Measurements from ENCODE around the gene MERTK.
"Not testable (repeated sequence)": the region's sequence is repeated elsewhere in the genome, so short reads cannot be mapped to it uniquely, and the experiment has no call there.

The MERTK gene

DNA sequence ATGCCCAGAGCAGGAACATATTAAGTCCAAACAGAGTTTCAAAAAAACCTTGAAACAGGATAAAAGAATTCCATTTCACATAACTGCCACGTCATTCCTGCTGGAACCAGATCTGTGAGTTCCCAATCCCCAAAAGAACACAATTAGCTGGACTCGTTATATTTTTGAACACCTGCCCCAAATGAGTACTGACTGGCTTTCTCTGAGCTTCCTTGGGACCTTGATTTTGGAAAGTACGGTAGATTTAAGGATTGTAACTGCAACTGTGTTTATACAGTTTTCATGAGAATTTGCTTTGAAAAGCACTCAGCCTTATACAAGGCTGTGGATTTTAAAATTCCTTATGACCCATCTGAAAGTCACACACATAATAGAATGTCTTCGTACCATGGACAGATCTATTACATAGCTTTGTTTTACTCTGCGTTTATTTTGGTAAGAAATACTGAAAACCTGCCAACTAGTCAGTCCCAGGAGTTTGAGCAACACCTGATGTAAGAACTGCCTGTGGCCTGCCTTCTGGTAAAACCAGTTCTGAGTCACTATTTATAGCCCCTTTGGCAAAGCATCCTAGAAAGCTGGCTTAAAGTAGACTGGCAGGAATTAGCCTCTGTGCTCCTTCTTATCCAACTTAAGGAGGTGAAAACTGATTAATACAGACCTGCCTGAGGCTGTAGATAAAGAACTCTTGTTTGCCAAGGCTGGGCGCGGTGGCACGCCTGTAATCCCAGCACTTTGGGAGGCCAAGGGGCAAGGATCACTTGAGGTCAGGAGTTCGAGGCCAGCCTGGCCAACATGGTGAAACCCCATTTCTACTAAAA, 48.1 kb downstream of the MERTK start:
- DNase-seq = no peak

- DNase-seq = no peak
Observed at GRCh38 chr2:111947219-111947618, 48.8 kb downstream of the MERTK start.

DNA sequence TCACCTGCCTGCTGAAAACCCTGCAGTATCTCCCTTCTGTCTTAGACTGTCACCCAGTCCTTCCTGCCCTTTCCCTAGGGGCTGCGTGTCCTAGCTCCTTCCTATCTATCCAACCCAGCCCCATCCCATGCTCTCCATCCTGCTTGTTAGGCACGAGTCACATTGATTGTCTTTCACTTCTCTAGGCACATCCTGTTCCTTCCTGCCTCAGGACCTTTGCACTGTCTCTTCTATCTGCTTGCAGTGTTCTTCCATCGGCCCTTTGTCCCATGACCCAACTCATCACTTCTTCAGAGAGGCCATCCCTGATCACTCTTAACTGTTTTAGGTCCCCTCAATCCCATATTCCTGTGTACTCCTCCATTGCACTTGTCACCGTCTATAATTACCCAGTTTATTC, 50.4 kb downstream of the MERTK start:
- DNase-seq = no peak

DNA sequence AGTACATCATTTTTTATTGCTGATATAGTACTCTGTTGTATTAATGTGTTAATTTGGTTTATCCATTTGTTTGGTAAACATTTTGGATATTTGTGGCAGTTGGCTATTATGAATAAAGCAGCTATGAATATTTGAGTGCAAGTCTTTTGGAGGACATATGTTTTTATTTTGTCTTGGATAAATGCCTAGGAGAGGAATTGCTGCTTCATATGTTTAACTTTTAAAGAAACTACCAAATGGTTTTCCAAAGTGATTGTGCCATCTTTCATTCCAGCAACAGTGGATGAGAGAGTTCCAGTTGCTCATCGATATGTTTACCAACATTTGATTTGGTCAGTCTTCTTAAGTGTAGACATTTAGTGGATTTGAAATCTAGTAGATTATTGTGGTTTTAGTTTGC, 51.8 kb downstream of the MERTK start:
- DNase-seq = no peak

DNA sequence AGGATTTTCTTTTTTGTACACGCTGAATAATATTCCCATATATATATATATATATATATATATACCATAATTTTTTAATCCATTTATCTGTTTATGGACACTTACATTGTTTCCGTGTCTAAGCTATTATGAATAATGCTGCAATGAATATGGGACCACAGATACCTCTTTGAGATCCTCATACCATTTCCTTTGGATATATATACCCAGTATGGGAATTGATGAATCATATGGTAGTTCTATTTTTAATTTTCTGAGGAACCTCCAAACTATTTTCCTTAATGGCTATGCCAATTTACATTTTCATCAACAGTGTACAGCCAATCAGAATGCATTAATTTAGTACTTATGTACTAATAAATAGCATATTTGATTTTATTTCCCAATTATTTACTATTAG, 53.1 kb downstream of the MERTK start:
- no peak for DNase-seq

- DNase-seq = no peak
Observed at GRCh38 chr2:111952871-111953452, 54.6 kb downstream of the MERTK start.

- no peak for DNase-seq
Observed at GRCh38 chr2:111954602-111955332, 56.4 kb downstream of the MERTK start.

- DNase-seq = no peak
Observed at GRCh38 chr2:111957872-111958354, 59.5 kb downstream of the MERTK start.

DNA sequence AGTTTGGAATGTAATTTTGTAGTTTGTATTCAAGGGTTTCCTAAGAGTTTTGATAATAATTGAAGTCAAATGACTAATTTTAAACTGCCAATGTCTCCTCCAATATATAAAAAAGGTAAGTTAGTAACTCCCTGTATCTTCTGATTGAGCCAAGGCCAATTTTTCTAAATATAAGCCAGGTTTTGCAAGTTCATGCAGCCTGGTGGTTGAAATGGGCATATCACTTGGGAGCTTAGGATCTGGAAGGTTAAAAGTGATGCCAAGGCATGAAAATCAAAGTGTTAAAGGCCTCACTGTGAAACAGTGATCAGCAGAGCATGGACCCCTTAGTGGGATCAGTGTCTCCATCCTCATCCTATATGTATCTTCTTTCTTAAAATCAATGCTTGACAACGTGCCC, 60.5 kb downstream of the MERTK start:
- no peak for DNase-seq

- no peak for DNase-seq
Observed at GRCh38 chr2:111961663-111962062, 63.3 kb downstream of the MERTK start.

DNA sequence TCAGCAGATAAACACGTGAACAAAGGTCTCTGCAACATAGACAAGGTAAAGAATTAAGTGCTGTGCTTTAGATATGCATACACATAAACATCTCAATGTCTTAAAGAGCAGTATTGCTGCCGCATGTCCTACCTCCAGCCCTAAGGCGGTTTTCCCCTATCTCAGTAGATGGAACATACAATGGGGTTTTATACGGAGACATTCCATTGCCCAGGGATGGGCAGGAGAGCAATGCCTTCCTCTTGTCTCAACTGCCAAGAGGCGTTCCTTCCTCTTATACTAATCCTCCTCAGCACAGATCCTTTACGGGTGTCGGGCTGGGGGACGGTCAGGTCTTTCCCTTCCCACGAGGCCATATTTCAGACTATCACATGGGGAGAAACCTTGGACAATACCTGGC, 64.7 kb downstream of the MERTK start:
- DNase-seq = not testable (repeated sequence)

- DNase-seq = not testable (repeated sequence)
Observed at GRCh38 chr2:111963508-111963907, 65.1 kb downstream of the MERTK start.

GRCh38 chr2:111965062-111965461, 66.7 kb downstream of the MERTK start:
- no peak for DNase-seq

GRCh38 chr2:111966241-111966640, 67.8 kb downstream of the MERTK start:
- DNase-seq = no peak

DNA sequence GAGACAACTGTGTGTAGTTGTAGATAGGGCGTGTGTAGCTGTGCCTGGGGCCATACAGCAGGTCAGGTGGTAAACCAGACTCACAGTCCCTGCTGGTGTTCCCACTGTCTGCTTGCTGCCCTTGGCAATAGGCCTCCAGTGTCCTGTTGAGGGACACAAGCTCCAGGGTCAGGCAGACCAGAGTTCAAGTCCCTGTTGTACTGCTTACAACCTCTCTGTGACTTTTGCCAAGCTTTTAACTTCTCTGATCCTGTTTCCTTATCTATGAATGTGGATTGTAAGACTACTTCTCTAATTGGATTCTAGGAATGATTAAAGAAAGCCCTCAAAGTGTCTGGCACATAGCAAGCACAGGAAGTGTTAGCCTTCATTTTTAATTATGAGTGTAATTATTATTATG, 68.6 kb downstream of the MERTK start:
- no peak for DNase-seq

DNA sequence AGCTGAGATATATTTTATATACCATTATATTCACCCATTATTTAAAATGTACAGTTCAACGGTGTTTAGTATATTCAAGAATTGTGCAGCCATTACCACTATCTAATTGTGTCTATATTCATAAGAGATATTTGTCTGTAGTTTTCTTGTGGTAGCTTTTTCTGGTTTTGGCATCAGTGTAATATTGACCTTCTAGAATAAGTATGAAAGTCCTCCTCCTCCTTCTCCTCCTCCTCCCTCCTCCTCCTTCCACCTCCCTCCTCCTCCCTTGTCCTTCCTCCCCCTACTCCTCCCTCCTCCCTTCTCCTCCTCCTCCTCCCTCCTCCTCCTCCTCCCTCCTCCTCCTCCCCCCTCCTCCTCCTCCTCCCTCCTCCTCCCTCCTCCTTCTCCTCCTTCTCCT, 72.0 kb downstream of the MERTK start:
- no peak for DNase-seq

GRCh38 chr2:111972955-111973565, 74.7 kb downstream of the MERTK start:
- no peak for DNase-seq

DNA sequence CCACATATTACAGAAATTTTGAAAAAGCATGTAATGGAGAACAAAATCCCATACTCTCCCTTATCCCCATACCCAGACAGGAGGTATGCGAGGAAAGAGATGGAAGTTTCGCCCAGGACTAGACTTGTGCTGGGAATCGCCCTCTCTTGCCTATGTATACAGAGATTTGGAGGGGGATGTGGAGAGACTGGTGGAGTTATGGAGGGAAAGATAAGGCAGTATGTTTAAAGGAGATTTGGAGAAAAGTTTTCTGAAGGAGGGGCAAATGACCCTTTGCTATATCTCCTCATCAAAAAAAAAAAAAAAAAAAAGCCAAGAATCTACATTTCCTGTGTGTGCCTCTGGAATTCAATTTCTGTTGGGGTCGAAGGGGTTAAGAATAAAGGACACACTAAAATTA, 75.3 kb downstream of the MERTK start:
- no peak for DNase-seq

DNA sequence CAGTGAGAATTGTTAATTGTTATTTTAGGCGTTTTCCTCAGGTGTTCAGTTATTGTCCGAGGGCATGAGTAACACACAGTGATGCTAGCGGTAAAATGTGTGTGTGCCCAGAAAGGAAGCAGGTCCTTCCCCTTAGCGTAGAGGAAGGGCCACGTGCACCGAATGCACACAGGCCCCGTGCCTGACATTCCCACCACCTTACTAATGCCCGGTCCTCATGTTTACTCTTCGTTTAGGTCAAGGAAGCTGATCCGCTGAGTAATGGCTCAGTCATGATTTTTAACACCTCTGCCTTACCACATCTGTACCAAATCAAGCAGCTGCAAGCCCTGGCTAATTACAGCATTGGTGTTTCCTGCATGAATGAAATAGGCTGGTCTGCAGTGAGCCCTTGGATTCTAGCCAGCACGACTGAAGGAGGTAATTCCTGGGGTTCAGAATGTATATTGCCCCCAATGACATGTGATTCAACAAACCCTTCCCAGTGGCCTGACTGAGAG, 76.7 kb downstream of the MERTK start:
- no peak for DNase-seq

GRCh38 chr2:111975819-111976218, 77.4 kb downstream of the MERTK start:
- no peak for DNase-seq

GRCh38 chr2:111977240-111977639, 78.8 kb downstream of the MERTK start:
- DNase-seq = no peak

GRCh38 chr2:111978452-111979170, 80.2 kb downstream of the MERTK start:
- no peak for DNase-seq

- no peak for DNase-seq
Observed at GRCh38 chr2:111981666-111982065, 83.3 kb downstream of the MERTK start.

Data from activated effector memory CD4-positive, alpha-beta T cell treated with Interleukin-2 at 50 U/mL for 16 hours (primary cell).